ENCODE data around the gene ACBD4. TPM values are rescaled to one million over a fixed set of nuclear protein-coding genes. Genes with fewer than 3 reads are reported as not detected.

The ACBD4 gene
- total RNA-seq, 2 donors from 2014 or later = 18.8 to 23.3 TPM

GRCh38 chr17:45114117-45114932 lies 21.2 kb upstream of the ACBD4 start:
- intact Hi-C loops (cut with DNase I) = no loop called here

GRCh38 chr17:45115015-45115625 lies 20.4 kb upstream of the ACBD4 start:
- intact Hi-C loops (cut with DNase I) = loop anchor here (5.0 kb wide), 1 partner anchor 198 kb away; the partner anchor contains the start of gene GFAP
- no peak for DNase-seq (ENCODE audit: low spot score)
- Histone ChIP-seq H3K27me3 (replicated peaks; ENCODE audit: insufficient read depth) (no peaks in the 10 kb centered on the region), H3K4me3 (no peak overlapping the region), H3K27ac (no peak overlapping the region), H3K36me3 (no peaks in the 10 kb centered on the region), H3K9me3 (no peaks in the 10 kb centered on the region), H3K4me1 (replicated peaks) (no peaks in the 10 kb centered on the region)
- TF ChIP-seq POLR2AphosphoS5 (IDR thresholded peaks at IDR 0.05) (no peak), CTCF (IDR thresholded peaks at IDR 0.05) (no peak), POLR2A (IDR thresholded peaks at IDR 0.05) (no peak)
- WGBS = 90% methylated on average over 26 of the region's 26 CpGs

More at GRCh38 chr17:45114117-45114932, 21.2 kb upstream of the ACBD4 start:
- Histone ChIP-seq H3K9me3 (no peaks in the 10 kb centered on the region), H3K4me3 (no peak overlapping the region), H3K36me3 (no peaks in the 10 kb centered on the region), H3K27ac (no peak overlapping the region), H3K27me3 (replicated peaks; ENCODE audit: insufficient read depth) (no peaks in the 10 kb centered on the region), H3K4me1 (replicated peaks) (no peaks in the 10 kb centered on the region)
- no peak for DNase-seq (ENCODE audit: low spot score)
- TF ChIP-seq CTCF (IDR thresholded peaks at IDR 0.05) (no peak), POLR2AphosphoS5 (IDR thresholded peaks at IDR 0.05) (no peak), POLR2A (IDR thresholded peaks at IDR 0.05) (no peak)
- 81% methylated on average over 19 of the region's 19 CpGs for WGBS

- no peaks in the 10 kb centered on the region for H3K36me3 ChIP-seq
- no peak overlapping the region for H3K4me3 ChIP-seq
- no peak overlapping the region for H3K27ac ChIP-seq
- TF ChIP-seq POLR2A (IDR thresholded peaks at IDR 0.05) = no peak
- no peak for TF ChIP-seq POLR2AphosphoS5 (IDR thresholded peaks at IDR 0.05)
- TF ChIP-seq CTCF (IDR thresholded peaks at IDR 0.05) = no peak
- H3K9me3 ChIP-seq = no peaks in the 10 kb centered on the region
- 86% methylated on average over 11 of the region's 11 CpGs for WGBS
- DNase-seq (ENCODE audit: low spot score) = no peak
- no peaks in the 10 kb centered on the region for H3K4me1 ChIP-seq (replicated peaks)
- intact Hi-C loops (cut with DNase I) = loop anchor here (5.0 kb wide), 1 partner anchor 199 kb away; the partner anchor contains the start of gene GFAP
- H3K27me3 ChIP-seq (replicated peaks; ENCODE audit: insufficient read depth) = no peaks in the 10 kb centered on the region
Measured at GRCh38 chr17:45115871-45116270, 19.6 kb upstream of the ACBD4 start.

GRCh38 chr17:45116434-45117016 lies 19.0 kb upstream of the ACBD4 start:
- intact Hi-C loops (cut with DNase I) = loop anchor here (5.0 kb wide), 1 partner anchor 199 kb away; the partner anchor contains the start of gene GFAP
- WGBS = 87% methylated on average over 10 of the region's 10 CpGs
- H3K27me3 ChIP-seq (replicated peaks; ENCODE audit: insufficient read depth) = no peaks in the 10 kb centered on the region
- TF ChIP-seq CTCF (IDR thresholded peaks at IDR 0.05) = no peak
- no peak for TF ChIP-seq POLR2AphosphoS5 (IDR thresholded peaks at IDR 0.05)
- no peak for TF ChIP-seq POLR2A (IDR thresholded peaks at IDR 0.05)
- no peak overlapping the region for H3K4me3 ChIP-seq
- no peaks in the 10 kb centered on the region for H3K9me3 ChIP-seq
- H3K4me1 ChIP-seq (replicated peaks) = no peaks in the 10 kb centered on the region
- H3K36me3 ChIP-seq = no peaks in the 10 kb centered on the region
- H3K27ac ChIP-seq = no peak overlapping the region
- DNase-seq (ENCODE audit: low spot score) = no peak

Data from prostate gland (tissue), 2 donors.